Activated CD4-positive, alpha-beta T cell treated with anti-CD3 and anti-CD28 coated beads for 4 hours (primary cell): Measurements from ENCODE around the gene SORBS1.
"Not testable (repeated sequence)": the region's sequence is repeated elsewhere in the genome, so short reads cannot be mapped to it uniquely, and the experiment has no call there.

Source experiments
- DNase-seq, 2 donors: peaks; one replicate each; pipeline ENCODE4 v3.0.0-alpha.2; 2020

The SORBS1 gene

GRCh38 chr10:95480102-95480900, 80.9 kb downstream of the SORBS1 start:
- DNase-seq = no peak

GRCh38 chr10:95478935-95479334, 82.2 kb downstream of the SORBS1 start:
- no peak for DNase-seq

- no peak for DNase-seq
These were observed 83.0 kb downstream of the SORBS1 start for GRCh38 chr10:95478185-95478584.

GRCh38 chr10:95477175-95477520, 84.0 kb downstream of the SORBS1 start:
- DNase-seq = no peak

DNA sequence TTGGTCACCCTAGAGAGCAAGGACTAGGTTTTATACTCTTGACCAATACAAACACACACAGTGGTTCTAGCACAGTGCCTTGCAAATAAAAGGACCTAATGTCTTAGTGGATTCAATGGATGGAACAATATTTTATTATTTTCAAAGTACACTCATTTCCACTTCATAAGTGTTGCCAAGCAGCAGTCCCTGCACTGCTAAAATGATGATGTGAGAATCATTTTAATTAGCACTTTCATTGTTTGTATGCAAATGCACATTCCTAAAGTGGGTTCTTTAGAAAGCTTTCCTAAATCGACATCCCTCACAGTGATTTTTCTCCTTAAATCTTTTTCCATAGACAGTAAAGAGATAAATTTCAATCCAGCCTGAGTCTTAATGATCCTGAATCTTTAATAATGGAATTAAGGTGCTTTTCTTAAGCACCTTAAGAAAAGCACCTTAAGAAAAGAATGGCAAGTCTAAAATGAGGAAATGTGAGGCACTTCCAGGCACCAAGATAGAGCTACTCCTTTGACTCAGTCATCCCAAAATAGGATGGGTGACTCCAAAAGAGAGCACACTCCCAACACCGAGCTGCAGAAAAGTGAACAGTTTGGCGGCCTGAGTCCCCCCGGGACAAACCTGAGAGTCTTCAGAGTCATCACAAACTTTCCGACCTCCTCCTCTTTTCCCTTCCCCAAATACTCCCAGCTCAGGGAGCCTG, 84.5 kb downstream of the SORBS1 start:
- no peak for DNase-seq

DNA sequence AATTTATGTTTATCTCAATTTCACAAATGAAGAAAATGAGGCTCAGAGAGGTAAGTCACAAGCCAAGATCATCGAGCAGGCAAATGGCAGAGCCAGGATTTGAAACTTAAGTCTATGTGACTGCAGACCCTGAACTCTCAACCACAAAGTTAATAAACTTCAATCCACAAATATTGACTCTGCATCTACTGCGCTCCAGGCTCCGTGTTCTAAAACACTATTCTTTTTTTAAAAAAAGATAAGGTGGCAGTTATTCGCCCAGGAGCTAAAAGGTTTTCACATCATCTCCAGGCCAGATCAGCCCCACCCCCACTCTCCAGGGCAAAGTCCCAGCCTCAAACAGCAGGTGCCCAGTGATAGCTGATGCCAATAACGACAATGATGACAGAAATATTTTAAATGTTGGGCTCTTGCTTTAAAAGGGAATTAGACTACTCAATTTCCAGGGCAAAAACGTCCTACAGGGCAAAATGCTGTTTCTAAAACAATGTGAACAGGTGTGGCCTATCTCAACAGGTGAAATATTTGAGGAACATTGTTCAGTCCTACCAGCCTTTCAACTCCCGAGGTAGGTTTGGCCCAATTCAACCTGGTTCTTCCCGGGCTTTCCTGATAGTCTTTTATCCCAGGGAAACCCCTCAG, 85.2 kb downstream of the SORBS1 start:
- no peak for DNase-seq

DNA sequence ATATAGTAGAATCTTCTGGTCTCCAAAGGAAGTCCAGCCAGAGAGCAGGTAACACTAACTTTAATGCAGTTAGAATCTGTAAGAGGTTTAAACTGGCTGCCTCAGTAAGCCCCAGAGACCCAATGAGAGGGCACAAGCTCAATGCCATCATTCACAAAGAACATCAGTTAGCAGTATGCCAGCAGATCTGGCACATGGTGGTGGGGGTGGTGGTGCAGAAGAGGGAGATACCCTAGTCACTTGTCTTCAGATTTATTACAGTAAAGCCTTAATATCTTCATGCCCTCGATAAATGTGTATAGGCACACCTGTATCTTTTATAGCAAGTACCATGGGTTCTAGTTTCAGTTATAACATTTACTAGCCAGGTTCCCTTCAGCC, 86.2 kb downstream of the SORBS1 start:
- no peak for DNase-seq

DNA sequence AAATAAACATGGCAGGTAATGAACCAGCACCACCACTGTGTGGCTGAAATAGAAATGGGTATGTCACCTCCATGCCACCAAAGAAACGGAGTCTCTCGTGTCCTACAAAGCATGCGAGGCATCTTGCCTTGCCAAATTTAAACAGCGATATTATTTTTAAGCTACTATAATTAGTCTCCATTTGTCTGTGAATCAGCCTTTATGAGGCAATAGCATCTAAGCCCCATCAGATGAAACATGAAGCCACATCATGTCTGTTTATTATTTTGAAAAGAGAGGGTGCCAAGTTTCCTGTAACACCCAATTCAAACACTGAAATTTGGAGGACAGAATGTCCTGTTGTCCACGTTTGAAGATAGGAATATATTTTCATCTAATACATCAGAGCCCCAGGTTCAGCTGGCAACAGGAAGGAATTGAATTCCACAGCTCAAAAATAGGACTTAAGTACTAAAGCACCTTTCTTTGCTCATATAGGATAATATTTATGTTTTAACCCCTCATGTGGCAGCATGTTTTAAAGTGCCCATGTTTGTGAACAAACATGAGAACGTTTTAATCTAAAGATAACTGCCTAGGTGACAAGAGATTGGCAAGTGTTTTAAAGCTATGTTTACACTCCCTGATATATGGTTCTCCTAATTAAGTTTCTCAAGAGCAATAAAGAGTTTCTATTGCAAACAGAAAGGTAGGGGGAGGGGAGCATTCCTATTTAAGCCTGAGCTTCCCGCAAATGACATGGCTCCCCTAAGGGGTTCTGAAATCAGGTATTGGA, 86.8 kb downstream of the SORBS1 start:
- DNase-seq = no peak

DNA sequence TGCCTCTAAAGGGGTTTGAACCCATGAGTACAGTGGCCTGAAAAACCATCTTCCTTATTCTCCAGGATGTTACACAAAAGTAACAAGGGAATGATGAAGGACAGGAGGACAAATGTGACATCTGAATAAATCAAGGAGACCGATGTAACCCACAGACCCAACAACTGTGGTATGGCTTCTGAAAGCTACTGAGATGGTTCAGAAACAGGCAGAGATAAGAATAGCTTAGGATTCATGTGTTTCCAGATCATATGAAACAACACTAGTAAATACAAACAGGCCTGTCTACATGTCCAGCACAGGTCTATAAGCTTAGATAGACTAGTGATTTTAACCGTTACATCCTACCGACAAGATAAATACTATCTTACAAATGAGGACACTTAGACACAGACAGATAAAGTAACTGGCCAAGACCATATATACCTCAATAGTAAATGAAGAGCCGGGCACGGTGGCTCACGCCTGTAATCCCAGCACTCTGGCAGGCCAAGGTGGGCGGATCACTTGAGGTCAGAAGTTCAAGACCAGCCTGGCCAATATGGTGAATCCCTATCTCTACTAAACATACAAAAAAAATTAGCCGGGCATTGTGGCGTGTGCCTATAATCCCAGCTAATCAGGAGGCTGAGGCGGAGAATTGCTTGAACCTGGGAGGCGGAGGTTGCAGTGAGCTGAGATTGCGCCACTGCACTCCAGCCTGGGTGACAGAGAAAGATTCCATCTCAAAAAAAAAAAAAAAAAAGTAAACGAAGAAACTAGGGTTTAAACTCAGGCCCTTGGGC, 88.7 kb downstream of the SORBS1 start:
- DNase-seq = no peak

GRCh38 chr10:95469676-95470075, 91.5 kb downstream of the SORBS1 start:
- DNase-seq = no peak

DNA sequence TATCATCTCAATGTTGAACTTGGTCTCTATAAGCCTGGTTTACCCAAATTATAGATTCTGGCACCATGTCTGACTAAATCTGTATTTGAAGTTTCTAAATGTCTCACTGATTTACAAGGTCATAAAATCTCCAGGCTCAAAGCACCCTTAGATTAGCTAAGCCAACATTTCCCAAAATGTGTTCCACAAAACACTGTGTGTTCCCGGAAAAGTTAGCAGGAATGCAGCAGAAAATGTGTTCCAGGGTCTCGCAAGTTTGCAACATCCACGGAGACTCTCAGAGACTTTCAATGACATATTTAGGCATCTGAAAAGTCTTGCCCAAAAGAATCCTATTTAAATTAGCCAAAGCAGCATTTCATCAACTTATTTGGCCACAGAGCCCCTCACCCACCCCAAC, 91.9 kb downstream of the SORBS1 start:
- no peak for DNase-seq

DNA sequence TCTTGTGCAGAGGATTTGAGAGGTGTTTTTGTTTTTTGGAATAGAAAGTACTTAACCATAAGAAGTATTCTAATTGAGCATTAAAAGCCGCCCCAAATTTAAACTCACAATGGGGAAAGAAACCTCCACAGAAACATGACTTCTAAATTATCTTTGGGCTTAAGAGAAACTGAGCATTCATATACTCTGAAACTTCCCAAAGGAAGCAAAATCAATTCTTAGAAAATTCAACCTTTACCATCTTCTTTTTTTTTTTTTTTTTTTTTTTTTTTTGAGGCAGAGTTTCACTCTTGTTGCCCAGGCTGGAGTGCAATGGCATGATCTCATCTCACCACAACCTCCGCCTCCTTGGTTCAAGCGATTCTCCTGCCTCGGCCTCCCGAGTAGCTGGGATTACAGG, 93.5 kb downstream of the SORBS1 start:
- DNase-seq = not testable (repeated sequence)

DNA sequence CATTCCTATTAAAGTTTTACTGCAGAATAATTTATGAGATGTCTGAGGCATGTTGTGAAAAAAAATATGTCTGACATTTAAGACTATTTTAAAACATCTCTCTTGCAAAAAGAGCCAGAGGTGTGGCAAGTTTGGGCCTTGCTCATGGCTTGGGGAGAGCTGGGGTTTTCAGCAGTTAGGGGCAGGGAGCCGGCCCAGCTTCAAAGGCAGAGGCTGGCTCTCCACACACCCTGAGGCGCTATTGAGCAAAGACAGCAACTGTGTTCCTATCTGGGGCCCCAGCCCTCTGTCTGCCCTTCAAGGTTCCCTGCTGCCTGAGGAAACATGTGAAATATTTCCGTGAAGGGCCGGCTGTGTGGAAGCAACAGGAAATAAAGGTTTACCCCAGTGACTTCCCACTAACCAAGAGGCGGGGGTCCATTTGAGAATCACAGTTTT, 94.0 kb downstream of the SORBS1 start:
- DNase-seq = no peak

- no peak for DNase-seq
These were observed 94.7 kb downstream of the SORBS1 start for GRCh38 chr10:95466436-95466835.

GRCh38 chr10:95464280-95464679, 96.9 kb downstream of the SORBS1 start:
- no peak for DNase-seq

DNA sequence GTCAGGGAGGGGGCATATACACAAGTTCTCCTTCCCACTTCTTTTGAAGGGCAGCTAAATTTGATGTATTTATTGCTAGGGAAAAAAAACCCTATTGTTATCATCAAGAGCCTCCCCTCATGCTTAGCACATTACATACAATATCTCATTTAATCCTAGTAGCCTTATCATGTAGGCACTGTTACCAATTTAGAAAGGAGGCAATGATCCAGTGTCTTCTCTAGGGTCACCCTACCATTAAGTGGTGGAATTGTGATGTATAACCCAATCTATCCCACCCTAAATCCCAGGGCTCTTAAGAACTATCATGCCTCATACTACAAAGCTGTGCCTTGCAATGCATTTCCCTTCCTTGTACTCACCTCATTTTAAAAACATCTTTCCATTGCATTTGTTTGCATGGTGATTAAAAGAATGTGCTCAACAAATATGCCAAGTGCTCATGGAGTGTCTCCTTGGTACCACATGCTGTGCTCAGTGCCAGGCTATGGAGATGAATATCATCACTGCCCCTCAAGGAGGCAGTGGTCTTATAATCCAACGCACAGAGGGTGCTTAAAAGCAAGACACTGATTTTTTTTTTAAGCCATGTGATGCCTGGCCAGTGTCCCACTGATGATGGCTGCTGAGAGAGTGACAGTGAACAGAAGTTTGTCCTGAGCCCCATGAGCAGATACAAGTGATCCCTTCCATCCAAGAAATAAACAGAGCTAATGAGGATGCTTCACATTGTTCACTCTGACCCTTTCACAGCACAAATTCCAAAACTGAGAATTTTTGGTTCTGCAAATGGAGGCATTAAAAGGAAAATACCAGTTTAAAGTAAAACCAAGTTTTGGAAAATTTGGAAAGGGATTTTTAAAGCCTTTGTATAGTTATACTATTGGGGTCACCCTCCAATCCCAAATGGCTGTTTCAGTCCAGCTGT, 98.2 kb downstream of the SORBS1 start:
- DNase-seq = no peak

- DNase-seq = no peak
These were observed 99.6 kb downstream of the SORBS1 start for GRCh38 chr10:95461611-95462010.

DNA sequence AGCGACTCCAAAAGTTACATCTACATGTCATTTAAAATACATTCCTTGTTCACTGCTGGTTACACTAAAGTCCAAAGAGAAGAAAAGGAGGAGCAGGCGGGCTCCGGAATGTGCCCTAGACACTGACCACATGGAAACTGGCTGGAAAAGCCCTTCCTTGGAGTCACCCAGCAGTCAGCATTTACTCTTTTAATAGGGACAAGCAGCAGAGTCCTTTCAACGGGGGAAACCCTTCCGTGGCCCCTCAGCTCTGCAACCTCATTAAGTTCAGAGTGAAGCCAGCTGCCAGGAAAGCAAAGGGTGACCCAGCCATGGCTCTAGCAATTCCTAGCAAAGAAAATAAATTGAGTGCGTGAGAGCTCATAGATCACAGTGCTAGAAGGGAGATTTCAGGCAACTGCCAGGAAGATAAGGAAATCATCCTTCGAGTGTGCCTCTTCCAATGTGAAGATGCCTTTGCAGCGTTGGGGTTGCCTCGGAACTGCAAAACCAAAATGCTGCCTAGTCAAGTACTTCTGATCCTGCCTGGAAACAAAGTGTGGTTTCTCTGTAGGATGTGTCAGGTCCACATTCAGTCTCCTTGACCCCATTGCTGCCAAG, 101.6 kb downstream of the SORBS1 start:
- no peak for DNase-seq

DNA sequence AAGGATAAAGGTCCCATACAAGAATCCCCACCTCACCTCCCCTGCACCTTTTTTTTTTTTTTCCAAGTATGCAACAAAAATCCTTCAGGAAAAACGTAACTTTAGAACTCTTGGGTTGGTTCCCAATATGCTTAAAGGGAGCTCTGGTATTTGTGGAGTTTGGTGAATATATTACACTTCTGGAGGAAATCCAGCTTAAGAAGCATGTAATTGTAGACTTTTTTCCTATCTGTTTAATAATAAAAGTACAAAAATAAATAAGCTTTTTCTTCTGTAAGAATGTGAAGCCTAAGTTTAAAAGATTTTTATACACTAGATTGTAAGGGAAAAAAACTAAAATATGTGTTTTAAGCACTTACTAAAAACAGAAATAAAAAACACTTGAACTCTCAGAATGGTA, 102.3 kb downstream of the SORBS1 start:
- no peak for DNase-seq

- DNase-seq = no peak
These were observed 103.2 kb downstream of the SORBS1 start for GRCh38 chr10:95458014-95458413.

GRCh38 chr10:95457319-95457886, 103.8 kb downstream of the SORBS1 start:
- no peak for DNase-seq
